ENCODE measurements around the gene RPS19.

Gene RPS19

GRCh38 chr19:41859618-41860418 lies at the start of gene RPS19:
TSS of gene RPS19 (plus strand) at chr19:41860255. CDS start at chr19:41860775, 520 bp downstream.
- DNase-seq: peak; percentile 95

GRCh38 chr19:41810301-41810700 lies 49.8 kb upstream of the RPS19 start:
- DNase-seq: no peak

- DNase-seq: no peak
These were observed 49.0 kb upstream of the RPS19 start for GRCh38 chr19:41811036-41811435.

- no peak for DNase-seq
These were observed 48.1 kb upstream of the RPS19 start for GRCh38 chr19:41811981-41812380.

- DNase-seq: no peak
These were observed 46.1 kb upstream of the RPS19 start for GRCh38 chr19:41813911-41814310.

GRCh38 chr19:41815301-41815700 lies 44.8 kb upstream of the RPS19 start:
- DNase-seq: no peak

GRCh38 chr19:41816761-41817160 lies 43.3 kb upstream of the RPS19 start:
- no peak for DNase-seq

- DNase-seq: peak; percentile 76
These were observed 38.9 kb upstream of the RPS19 start for GRCh38 chr19:41821003-41821735.

- DNase-seq: no peak
These were observed 21.9 kb upstream of the RPS19 start for GRCh38 chr19:41837981-41838708.

- DNase-seq: no peak
These were observed 20.8 kb upstream of the RPS19 start for GRCh38 chr19:41839211-41839610.

- DNase-seq: no peak
These were observed 16.7 kb upstream of the RPS19 start for GRCh38 chr19:41843371-41843770.

- no peak for DNase-seq
These were observed 15.5 kb upstream of the RPS19 start, which contains the start of gene LYPD4 for GRCh38 chr19:41844601-41845000. TSS of gene LYPD4 (minus strand) at chr19:41844683. CDS start at chr19:41839285, 5,398 bp downstream.

- no peak for DNase-seq
These were observed 15.2 kb upstream of the RPS19 start, which contains the start of gene DMRTC2 for GRCh38 chr19:41845001-41845050. TSS of gene DMRTC2 (plus strand) at chr19:41845042. CDS start at chr19:41847429, 2,387 bp downstream.

- DNase-seq: no peak
These were observed 14.9 kb upstream of the RPS19 start for GRCh38 chr19:41845051-41845590.

- DNase-seq: no peak
These were observed 12.5 kb upstream of the RPS19 start for GRCh38 chr19:41847351-41848105.

- no peak for DNase-seq
These were observed 11.4 kb upstream of the RPS19 start for GRCh38 chr19:41848666-41849065.

GRCh38 chr19:41849067-41849466 lies 11.0 kb upstream of the RPS19 start:
- DNase-seq: no peak

GRCh38 chr19:41850381-41850780 lies 9.7 kb upstream of the RPS19 start:
- no peak for DNase-seq

GRCh38 chr19:41851456-41851855 lies 8.6 kb upstream of the RPS19 start:
- DNase-seq: no peak

- DNase-seq: no peak
These were observed 6.7 kb upstream of the RPS19 start for GRCh38 chr19:41853344-41853743.

GRCh38 chr19:41853768-41854167 lies 6.3 kb upstream of the RPS19 start:
- DNase-seq: no peak

GRCh38 chr19:41859213-41859617 lies 840 bp upstream of the RPS19 start:
- no peak for DNase-seq

Data from NCI-H1092 treated with DMSO at 0.1 percent for 48 hours (cell line).